Measurements from ENCODE around the gene AANAT. TPM values are rescaled to one million over a fixed set of nuclear protein-coding genes. Genes with fewer than 3 reads are reported as not detected.

Gene AANAT
- total RNA-seq, 1 donor from 2014 or later: not detected

DNA sequence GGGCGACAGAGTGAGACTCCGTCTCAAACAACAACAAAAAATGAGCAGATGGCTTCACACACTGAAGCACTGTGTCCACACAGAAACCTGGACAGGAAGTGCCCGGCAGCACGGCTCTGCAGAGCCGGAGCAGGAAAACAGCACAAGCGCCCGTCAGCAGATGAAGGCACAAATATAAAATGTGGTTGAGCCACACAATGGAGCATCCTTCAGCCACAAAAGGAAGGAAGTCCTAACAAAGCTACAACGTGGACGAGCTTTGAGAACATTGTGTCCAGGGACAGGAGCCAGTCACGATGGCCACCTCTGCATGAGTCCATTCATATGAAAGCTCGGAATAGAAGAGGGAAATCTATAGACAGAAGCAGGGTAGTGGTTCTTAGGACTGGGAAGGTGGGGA, 18.2 kb downstream of the AANAT start:
- H3K27me3 Mint-ChIP-seq (ENCODE audit: low read depth): no peaks in the 10 kb centered on the region
- no peak for DNase-seq (ENCODE audit: low spot score)
- peaks cover 6% of the 10 kb centered on the region for H3K4me1 Mint-ChIP-seq (ENCODE audit: low read depth)
- no peak overlapping the region for H3K27ac Mint-ChIP-seq (ENCODE audit: unreplicated experiment)
- no peak overlapping the region for H3K4me3 Mint-ChIP-seq (ENCODE audit: unreplicated experiment)
- TF ChIP-seq, protein P1, sequence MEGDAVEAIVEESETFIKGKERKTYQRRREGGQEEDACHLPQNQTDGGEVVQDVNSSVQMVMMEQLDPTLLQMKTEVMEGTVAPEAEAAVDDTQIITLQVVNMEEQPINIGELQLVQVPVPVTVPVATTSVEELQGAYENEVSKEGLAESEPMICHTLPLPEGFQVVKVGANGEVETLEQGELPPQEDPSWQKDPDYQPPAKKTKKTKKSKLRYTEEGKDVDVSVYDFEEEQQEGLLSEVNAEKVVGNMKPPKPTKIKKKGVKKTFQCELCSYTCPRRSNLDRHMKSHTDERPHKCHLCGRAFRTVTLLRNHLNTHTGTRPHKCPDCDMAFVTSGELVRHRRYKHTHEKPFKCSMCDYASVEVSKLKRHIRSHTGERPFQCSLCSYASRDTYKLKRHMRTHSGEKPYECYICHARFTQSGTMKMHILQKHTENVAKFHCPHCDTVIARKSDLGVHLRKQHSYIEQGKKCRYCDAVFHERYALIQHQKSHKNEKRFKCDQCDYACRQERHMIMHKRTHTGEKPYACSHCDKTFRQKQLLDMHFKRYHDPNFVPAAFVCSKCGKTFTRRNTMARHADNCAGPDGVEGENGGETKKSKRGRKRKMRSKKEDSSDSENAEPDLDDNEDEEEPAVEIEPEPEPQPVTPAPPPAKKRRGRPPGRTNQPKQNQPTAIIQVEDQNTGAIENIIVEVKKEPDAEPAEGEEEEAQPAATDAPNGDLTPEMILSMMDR (IDR thresholded peaks at IDR 0.05): no peak
- no peaks in the 10 kb centered on the region for H3K9me3 Mint-ChIP-seq (ENCODE audit: low read depth)
- no peaks in the 10 kb centered on the region for H3K36me3 Mint-ChIP-seq (ENCODE audit: low read depth)

DNA sequence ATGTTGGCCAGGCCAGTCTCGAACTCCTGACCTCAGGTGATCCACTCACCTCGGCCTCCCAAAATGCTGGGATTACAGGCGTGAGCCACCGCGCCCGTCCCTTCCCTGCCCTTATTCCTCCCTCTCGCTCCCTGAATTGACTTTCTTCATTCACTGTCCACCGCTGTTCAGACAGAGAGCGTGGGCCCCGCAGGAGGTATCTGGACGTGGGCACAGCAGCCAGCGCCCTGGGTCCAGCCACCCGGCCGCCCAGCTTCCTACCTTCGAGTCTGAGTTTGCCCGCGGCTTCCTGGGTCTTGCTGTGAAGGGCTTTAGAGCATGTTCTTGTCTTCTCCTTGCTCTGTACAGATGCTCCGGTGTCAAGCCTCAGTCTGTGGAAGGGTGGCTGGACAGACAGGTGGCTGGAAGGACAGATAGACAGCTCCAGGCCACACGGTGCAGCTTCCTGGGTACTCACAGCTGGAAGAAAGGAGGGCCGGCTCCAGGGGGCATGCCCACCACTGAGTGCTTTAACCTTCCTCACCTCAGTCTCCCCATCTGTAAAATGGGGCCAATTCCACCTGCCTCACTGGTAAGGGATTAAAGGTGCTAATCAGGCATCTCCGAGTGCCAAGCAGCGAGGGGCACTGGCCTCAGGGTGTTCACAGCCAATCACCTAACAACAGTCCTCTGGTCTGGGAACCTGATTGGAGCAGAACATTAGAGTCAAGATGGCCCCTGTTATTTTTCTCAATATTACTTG, 20.2 kb downstream of the AANAT start:
- Mint-ChIP-seq H3K27me3 (ENCODE audit: low read depth) (no peaks in the 10 kb centered on the region), H3K4me1 (ENCODE audit: low read depth) (peaks cover 6% of the 10 kb centered on the region), H3K4me3 (ENCODE audit: unreplicated experiment) (no peak overlapping the region), H3K36me3 (ENCODE audit: low read depth) (no peaks in the 10 kb centered on the region), H3K9me3 (ENCODE audit: low read depth) (no peaks in the 10 kb centered on the region), H3K27ac (ENCODE audit: unreplicated experiment) (no peak overlapping the region)
- TF ChIP-seq, protein P1 (IDR thresholded peaks at IDR 0.05): no peak
- no peak for DNase-seq (ENCODE audit: low spot score)

DNA sequence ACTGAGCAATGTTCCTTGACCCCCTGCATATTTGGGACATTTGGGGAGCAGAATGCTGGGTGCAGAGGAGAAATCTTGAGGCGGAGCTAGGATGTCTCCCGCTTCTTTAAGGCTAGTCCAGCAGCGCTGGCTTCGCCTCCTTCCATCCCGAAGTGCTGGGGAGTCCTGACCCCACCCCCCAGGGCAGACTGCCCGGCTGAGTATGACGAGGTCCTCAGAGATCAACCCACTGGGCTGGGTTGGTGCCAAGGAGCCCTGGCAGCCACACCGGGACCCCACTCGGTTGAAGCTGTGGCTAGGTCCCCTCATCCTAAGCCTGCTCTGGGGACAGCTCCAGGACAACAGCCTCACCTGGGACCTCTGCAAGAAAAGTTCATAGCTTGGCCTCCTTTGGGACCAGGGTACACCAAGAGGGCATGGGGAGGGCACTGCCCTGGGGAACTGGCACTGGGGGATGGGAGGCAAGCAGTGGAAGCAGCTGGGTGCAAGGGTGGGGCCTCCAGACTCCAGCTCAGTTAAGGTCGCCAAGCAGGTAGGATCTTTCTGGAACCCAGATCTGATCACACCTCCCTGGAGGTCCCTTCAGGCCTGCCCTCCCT, 22.8 kb downstream of the AANAT start:
- Mint-ChIP-seq H3K4me3 (ENCODE audit: unreplicated experiment) (no peak overlapping the region), H3K4me1 (ENCODE audit: low read depth) (peaks cover 18% of the 10 kb centered on the region), H3K27me3 (ENCODE audit: low read depth) (no peaks in the 10 kb centered on the region), H3K27ac (ENCODE audit: unreplicated experiment) (no peak overlapping the region), H3K36me3 (ENCODE audit: low read depth) (no peaks in the 10 kb centered on the region), H3K9me3 (ENCODE audit: low read depth) (no peaks in the 10 kb centered on the region)
- TF ChIP-seq, protein P1 (IDR thresholded peaks at IDR 0.05): no peak
- no peak for DNase-seq (ENCODE audit: low spot score)

DNA sequence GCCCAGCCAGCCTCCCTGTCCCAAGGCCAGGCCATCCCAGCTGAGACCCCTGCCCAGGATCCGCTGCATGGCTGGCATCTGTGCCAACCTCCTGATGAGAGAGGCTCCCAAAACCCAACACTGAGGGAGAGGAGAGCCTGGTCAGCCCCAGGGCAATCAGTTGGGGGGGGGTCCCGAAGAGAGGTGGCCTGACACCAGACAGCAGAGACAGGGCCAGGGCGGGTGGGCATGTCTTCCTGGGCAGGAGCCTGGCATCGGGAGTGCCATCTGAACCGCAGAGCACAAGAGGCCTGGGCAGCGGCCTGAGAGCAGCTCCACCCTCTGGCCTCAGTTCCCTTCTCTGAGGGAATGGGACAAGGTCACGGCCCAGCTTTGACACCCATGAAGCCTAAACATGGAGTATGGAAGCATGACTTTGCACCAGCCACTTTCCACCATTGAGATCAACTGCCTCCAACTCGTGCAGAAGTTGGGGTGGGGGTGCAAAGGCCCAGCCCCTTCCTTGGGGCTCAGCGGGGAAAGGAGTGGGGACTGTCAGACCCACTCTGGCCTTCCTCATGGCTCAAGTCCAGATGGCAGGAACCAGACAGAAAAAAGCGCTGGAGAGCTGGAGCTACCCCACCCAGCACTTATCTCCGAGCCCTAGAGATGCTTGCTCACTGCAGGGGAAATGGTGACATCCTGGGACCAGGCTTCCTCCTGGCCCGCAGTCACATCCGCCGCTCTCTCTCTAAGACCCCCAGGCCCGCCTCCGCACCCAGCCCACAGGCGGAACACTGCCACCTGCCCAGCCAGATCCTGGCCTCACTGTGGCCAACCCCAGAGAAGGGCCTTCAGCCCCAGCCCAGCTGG, 24.1 kb downstream of the AANAT start:
- Mint-ChIP-seq H3K4me3 (ENCODE audit: unreplicated experiment) (no peak overlapping the region), H3K27me3 (ENCODE audit: low read depth) (no peaks in the 10 kb centered on the region), H3K27ac (ENCODE audit: unreplicated experiment) (no peak overlapping the region), H3K36me3 (ENCODE audit: low read depth) (no peaks in the 10 kb centered on the region), H3K4me1 (ENCODE audit: low read depth) (peaks cover 14% of the 10 kb centered on the region), H3K9me3 (ENCODE audit: low read depth) (no peaks in the 10 kb centered on the region)
- no peak for DNase-seq (ENCODE audit: low spot score)
- TF ChIP-seq, protein P1 (IDR thresholded peaks at IDR 0.05): no peak
